Measurements from ENCODE around the gene EMILIN1.

Gene EMILIN1

GRCh38 chr2:27078267-27079194, at the start of gene EMILIN1:
EMILIN1 (plus strand) TSS chr2:27078615; CDS start chr2:27079066, 451 bp downstream.
- Histone ChIP-seq H3K9me3 (ENCODE audit: insufficient read depth, low read depth, low read length) (no peaks in the 10 kb centered on the region), H3K9ac (ENCODE audit: low read depth, low read length) (no peak within 1 kb of the TSS), H3K36me3 (ENCODE audit: insufficient read depth, low read depth, low read length) (no peaks in the 10 kb centered on the region), H3K4me1 (ENCODE audit: insufficient read depth, low read length) (peaks cover 3% of the 10 kb centered on the region; the same call in 1 of the 2 replicates), H3K4me3 (ENCODE audit: low read length) (no peak within 1 kb of the TSS), H3K27me3 (ENCODE audit: insufficient read depth, low read length) (no peaks in the 10 kb centered on the region), H3K27ac (ENCODE audit: low read length) (no peak within 1 kb of the TSS)

GRCh38 chr2:27029051-27029450, 49.4 kb upstream of the EMILIN1 start:
- Histone ChIP-seq H3K4me3 (ENCODE audit: low read length) (no peak overlapping the region), H3K9me3 (ENCODE audit: insufficient read depth, low read depth, low read length) (no peaks in the 10 kb centered on the region), H3K36me3 (ENCODE audit: insufficient read depth, low read depth, low read length) (no peaks in the 10 kb centered on the region), H3K9ac (ENCODE audit: low read depth, low read length) (no peak overlapping the region), H3K4me1 (ENCODE audit: insufficient read depth, low read length) (no peaks in the 10 kb centered on the region; the same call in 1 of the 2 replicates), H3K27me3 (ENCODE audit: insufficient read depth, low read length) (no peaks in the 10 kb centered on the region), H3K27ac (ENCODE audit: low read length) (no peak overlapping the region)

- Histone ChIP-seq H3K27me3 (ENCODE audit: insufficient read depth, low read length) (no peaks in the 10 kb centered on the region), H3K36me3 (ENCODE audit: insufficient read depth, low read depth, low read length) (peaks cover 30% of the 10 kb centered on the region), H3K27ac (ENCODE audit: low read length) (no peak within 1 kb of the TSS), H3K9me3 (ENCODE audit: insufficient read depth, low read depth, low read length) (no peaks in the 10 kb centered on the region), H3K9ac (ENCODE audit: low read depth, low read length) (peak within 1 kb of the TSS; percentile 77), H3K4me3 (ENCODE audit: low read length) (peak within 1 kb of the TSS; percentile 80), H3K4me1 (ENCODE audit: insufficient read depth, low read length) (no peaks in the 10 kb centered on the region; the same call in 1 of the 2 replicates)
Observed at GRCh38 chr2:27032495-27033252, 45.7 kb upstream of the EMILIN1 start, which contains the start of gene TMEM214. TMEM214 (plus strand) TSS chr2:27032965; CDS start chr2:27033016, 51 bp downstream.

GRCh38 chr2:27033253-27033852, 45.1 kb upstream of the EMILIN1 start:
- Histone ChIP-seq H3K27me3 (ENCODE audit: insufficient read depth, low read length) (no peaks in the 10 kb centered on the region), H3K36me3 (ENCODE audit: insufficient read depth, low read depth, low read length) (peaks cover 36% of the 10 kb centered on the region), H3K9me3 (ENCODE audit: insufficient read depth, low read depth, low read length) (no peaks in the 10 kb centered on the region), H3K27ac (ENCODE audit: low read length) (no peak overlapping the region), H3K4me1 (ENCODE audit: insufficient read depth, low read length) (no peaks in the 10 kb centered on the region; the same call in 1 of the 2 replicates), H3K4me3 (ENCODE audit: low read length) (peak overlapping the region; percentile 80), H3K9ac (ENCODE audit: low read depth, low read length) (peak overlapping the region; percentile 77)

GRCh38 chr2:27038012-27038411, 40.4 kb upstream of the EMILIN1 start:
- Histone ChIP-seq H3K27ac (ENCODE audit: low read length) (no peak overlapping the region), H3K4me1 (ENCODE audit: insufficient read depth, low read length) (no peaks in the 10 kb centered on the region; the same call in 1 of the 2 replicates), H3K9me3 (ENCODE audit: insufficient read depth, low read depth, low read length) (no peaks in the 10 kb centered on the region), H3K36me3 (ENCODE audit: insufficient read depth, low read depth, low read length) (peaks cover 83% of the 10 kb centered on the region), H3K27me3 (ENCODE audit: insufficient read depth, low read length) (no peaks in the 10 kb centered on the region), H3K4me3 (ENCODE audit: low read length) (no peak overlapping the region), H3K9ac (ENCODE audit: low read depth, low read length) (no peak overlapping the region)

- no peak overlapping the region for H3K4me3 ChIP-seq (ENCODE audit: low read length)
- H3K27ac ChIP-seq (ENCODE audit: low read length) = no peak overlapping the region
- H3K9me3 ChIP-seq (ENCODE audit: insufficient read depth, low read depth, low read length) = no peaks in the 10 kb centered on the region
- H3K9ac ChIP-seq (ENCODE audit: low read depth, low read length) = no peak overlapping the region
- H3K4me1 ChIP-seq (ENCODE audit: insufficient read depth, low read length) = no peaks in the 10 kb centered on the region
- no peaks in the 10 kb centered on the region for H3K27me3 ChIP-seq (ENCODE audit: insufficient read depth, low read length)
- H3K36me3 ChIP-seq (ENCODE audit: insufficient read depth, low read depth, low read length) = peaks cover 86% of the 10 kb centered on the region
Observed at GRCh38 chr2:27038631-27039339, 39.6 kb upstream of the EMILIN1 start.

- H3K9ac ChIP-seq (ENCODE audit: low read depth, low read length) = no peak overlapping the region
- H3K27me3 ChIP-seq (ENCODE audit: insufficient read depth, low read length) = no peaks in the 10 kb centered on the region
- H3K9me3 ChIP-seq (ENCODE audit: insufficient read depth, low read depth, low read length) = no peaks in the 10 kb centered on the region
- no peak overlapping the region for H3K27ac ChIP-seq (ENCODE audit: low read length)
- H3K4me3 ChIP-seq (ENCODE audit: low read length) = no peak overlapping the region
- H3K4me1 ChIP-seq (ENCODE audit: insufficient read depth, low read length) = no peaks in the 10 kb centered on the region
- H3K36me3 ChIP-seq (ENCODE audit: insufficient read depth, low read depth, low read length) = peaks cover 86% of the 10 kb centered on the region
Observed at GRCh38 chr2:27039426-27039825, 39.0 kb upstream of the EMILIN1 start.

GRCh38 chr2:27039871-27040270, 38.5 kb upstream of the EMILIN1 start:
- no peak overlapping the region for H3K4me3 ChIP-seq (ENCODE audit: low read length)
- no peaks in the 10 kb centered on the region for H3K9me3 ChIP-seq (ENCODE audit: insufficient read depth, low read depth, low read length)
- no peak overlapping the region for H3K9ac ChIP-seq (ENCODE audit: low read depth, low read length)
- no peaks in the 10 kb centered on the region for H3K27me3 ChIP-seq (ENCODE audit: insufficient read depth, low read length)
- peaks cover 85% of the 10 kb centered on the region for H3K36me3 ChIP-seq (ENCODE audit: insufficient read depth, low read depth, low read length)
- no peaks in the 10 kb centered on the region for H3K4me1 ChIP-seq (ENCODE audit: insufficient read depth, low read length)
- H3K27ac ChIP-seq (ENCODE audit: low read length) = no peak overlapping the region

GRCh38 chr2:27040282-27040681, 38.1 kb upstream of the EMILIN1 start:
- H3K4me3 ChIP-seq (ENCODE audit: low read length) = no peak overlapping the region
- peaks cover 80% of the 10 kb centered on the region for H3K36me3 ChIP-seq (ENCODE audit: insufficient read depth, low read depth, low read length)
- H3K27ac ChIP-seq (ENCODE audit: low read length) = no peak overlapping the region
- no peak overlapping the region for H3K9ac ChIP-seq (ENCODE audit: low read depth, low read length)
- no peaks in the 10 kb centered on the region for H3K27me3 ChIP-seq (ENCODE audit: insufficient read depth, low read length)
- no peaks in the 10 kb centered on the region for H3K4me1 ChIP-seq (ENCODE audit: insufficient read depth, low read length)
- no peaks in the 10 kb centered on the region for H3K9me3 ChIP-seq (ENCODE audit: insufficient read depth, low read depth, low read length)

- no peak overlapping the region for H3K27ac ChIP-seq (ENCODE audit: low read length)
- H3K4me3 ChIP-seq (ENCODE audit: low read length) = no peak overlapping the region
- H3K4me1 ChIP-seq (ENCODE audit: insufficient read depth, low read length) = no peaks in the 10 kb centered on the region
- H3K27me3 ChIP-seq (ENCODE audit: insufficient read depth, low read length) = no peaks in the 10 kb centered on the region
- no peaks in the 10 kb centered on the region for H3K9me3 ChIP-seq (ENCODE audit: insufficient read depth, low read depth, low read length)
- H3K9ac ChIP-seq (ENCODE audit: low read depth, low read length) = no peak overlapping the region
- H3K36me3 ChIP-seq (ENCODE audit: insufficient read depth, low read depth, low read length) = peaks cover 66% of the 10 kb centered on the region
Observed at GRCh38 chr2:27041752-27042151, 36.7 kb upstream of the EMILIN1 start.

- no peak overlapping the region for H3K4me3 ChIP-seq (ENCODE audit: low read length)
- H3K27ac ChIP-seq (ENCODE audit: low read length) = no peak overlapping the region
- H3K36me3 ChIP-seq (ENCODE audit: insufficient read depth, low read depth, low read length) = peaks cover 61% of the 10 kb centered on the region
Observed at GRCh38 chr2:27042159-27042661, 36.2 kb upstream of the EMILIN1 start.

More at GRCh38 chr2:27042159-27042661, 36.2 kb upstream of the EMILIN1 start:
- H3K9ac ChIP-seq (ENCODE audit: low read depth, low read length) = no peak overlapping the region
- no peaks in the 10 kb centered on the region for H3K27me3 ChIP-seq (ENCODE audit: insufficient read depth, low read length)
- H3K4me1 ChIP-seq (ENCODE audit: insufficient read depth, low read length) = no peaks in the 10 kb centered on the region
- no peaks in the 10 kb centered on the region for H3K9me3 ChIP-seq (ENCODE audit: insufficient read depth, low read depth, low read length)
